Mucosa of descending colon (tissue), 3 donors: Measurements from ENCODE around the gene SYNJ1. TPM values are rescaled to one million over a fixed set of nuclear protein-coding genes. Genes with fewer than 3 reads are reported as not detected.
"Not testable (repeated sequence)": the region's sequence is repeated elsewhere in the genome, so short reads cannot be mapped to it uniquely, and the experiment has no call there.

Experiments used
- ATAC-seq: fragments of 200-7000 bp; cut with Tn5 transposase; one replicate; pipeline ENCODE4 v1.9.1; 2020; ENCODE audit warnings: mild to moderate bottlenecking, moderate library complexity
- DNase-seq, 3 donors: peaks; one replicate each; pipeline ENCODE4 v3.0.0-alpha.2; 2020
- H3K36me3 ChIP-seq: fragments of 200-600 bp; one replicate; pipeline ENCODE4 v1.8.0; 2021; ENCODE audit warnings: low read depth, mild to moderate bottlenecking
- H3K4me1 ChIP-seq: fragments of 200-600 bp; one replicate; pipeline ENCODE4 v1.8.0; 2021; ENCODE audit warnings: low read depth, mild to moderate bottlenecking
- H3K4me3 ChIP-seq: fragments of 200-600 bp; one replicate; pipeline ENCODE4 v1.8.0; 2021; ENCODE audit warnings: mild to moderate bottlenecking
- H3K9me3 ChIP-seq: fragments of 200-600 bp; one replicate; pipeline ENCODE4 v1.8.0; 2021; ENCODE audit warnings: mild to moderate bottlenecking
- intact Hi-C, 2 donors: fragments of 100-400 bp; cut with DNase I in 1 of 2; cut with micrococcal nuclease in 1 of 2; formaldehyde crosslinking; loops; one replicate each; pipeline versions ENCODE4 v1.11.0 to v1.11.1; 2022; cut with DNase I, micrococcal nuclease
- total RNA-seq, 3 donors: library from RNA; stranded (reverse); fragmentation: NEBNext Ultra II Directional in 2 of 3; extraction: Animal tissue kit (Norgen Biotek cat#: 25700) in 2 of 3; gene quantifications; one replicate each; pipeline versions ENCODE4 v1.2.1 to v1.2.4, GENCODE V29; 2021 to 2023
- TF ChIP-seq, protein P1 (sequence below): fragments of 200-600 bp; IDR thresholded peaks from one replicate; pipeline ENCODE4 v1.8.0; 2022; ENCODE audit warnings: antibody characterized with exemption, mild to moderate bottlenecking
- donor health status: DM: no; HTN: no; CAD: no; lungs with moderate emphysema.
- donor health status: DM: no; HTN: no; CAD: no.
- donor health status: DM: no; HTN: yes; CAD: no.

Gene SYNJ1
- total RNA-seq, 3 donors from 2014 or later: 13.2 to 21.1 (median 16.8) TPM

DNA sequence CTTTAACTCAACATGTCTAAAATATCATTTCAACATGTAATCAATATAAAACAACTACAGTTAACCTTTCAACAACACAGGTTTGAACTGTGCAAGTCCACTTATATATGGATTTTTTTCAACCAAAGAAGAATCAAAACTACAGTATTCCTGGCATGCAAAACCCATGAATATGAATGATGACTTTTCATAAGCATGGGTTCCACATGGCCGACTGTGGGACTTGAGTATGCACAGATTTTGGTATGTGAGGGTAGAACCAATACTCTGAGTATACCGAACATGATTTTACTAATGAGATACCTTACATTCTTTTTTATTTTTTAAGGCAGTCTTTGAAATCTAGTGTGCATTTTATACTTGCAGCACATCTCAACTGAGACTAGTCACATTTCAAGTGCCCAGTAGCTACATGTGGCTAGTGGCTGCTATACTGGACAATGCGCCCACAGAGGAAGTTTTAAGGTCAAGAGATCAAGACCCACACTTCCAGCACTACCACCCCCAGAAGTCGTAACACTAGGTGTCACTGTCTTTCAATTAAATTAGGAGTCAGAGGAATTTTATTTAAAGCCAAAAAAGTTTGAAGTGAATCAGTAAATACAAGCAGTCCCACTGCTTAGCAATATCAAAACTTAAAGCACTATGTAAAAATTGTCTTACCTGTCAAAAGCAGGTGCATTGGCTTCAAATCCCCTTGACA lies 40.0 kb downstream of the SYNJ1 start:
- TF ChIP-seq, protein P1, sequence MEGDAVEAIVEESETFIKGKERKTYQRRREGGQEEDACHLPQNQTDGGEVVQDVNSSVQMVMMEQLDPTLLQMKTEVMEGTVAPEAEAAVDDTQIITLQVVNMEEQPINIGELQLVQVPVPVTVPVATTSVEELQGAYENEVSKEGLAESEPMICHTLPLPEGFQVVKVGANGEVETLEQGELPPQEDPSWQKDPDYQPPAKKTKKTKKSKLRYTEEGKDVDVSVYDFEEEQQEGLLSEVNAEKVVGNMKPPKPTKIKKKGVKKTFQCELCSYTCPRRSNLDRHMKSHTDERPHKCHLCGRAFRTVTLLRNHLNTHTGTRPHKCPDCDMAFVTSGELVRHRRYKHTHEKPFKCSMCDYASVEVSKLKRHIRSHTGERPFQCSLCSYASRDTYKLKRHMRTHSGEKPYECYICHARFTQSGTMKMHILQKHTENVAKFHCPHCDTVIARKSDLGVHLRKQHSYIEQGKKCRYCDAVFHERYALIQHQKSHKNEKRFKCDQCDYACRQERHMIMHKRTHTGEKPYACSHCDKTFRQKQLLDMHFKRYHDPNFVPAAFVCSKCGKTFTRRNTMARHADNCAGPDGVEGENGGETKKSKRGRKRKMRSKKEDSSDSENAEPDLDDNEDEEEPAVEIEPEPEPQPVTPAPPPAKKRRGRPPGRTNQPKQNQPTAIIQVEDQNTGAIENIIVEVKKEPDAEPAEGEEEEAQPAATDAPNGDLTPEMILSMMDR: no peak
- Histone ChIP-seq H3K36me3 (peaks cover 3% of the 10 kb centered on the region), H3K9me3 (no peaks in the 10 kb centered on the region), H3K4me3 (no peak overlapping the region), H3K4me1 (peaks cover 6% of the 10 kb centered on the region)
- ATAC-seq (no peak), DNase-seq (no peak)
- intact Hi-C loops: no loop called here

DNA sequence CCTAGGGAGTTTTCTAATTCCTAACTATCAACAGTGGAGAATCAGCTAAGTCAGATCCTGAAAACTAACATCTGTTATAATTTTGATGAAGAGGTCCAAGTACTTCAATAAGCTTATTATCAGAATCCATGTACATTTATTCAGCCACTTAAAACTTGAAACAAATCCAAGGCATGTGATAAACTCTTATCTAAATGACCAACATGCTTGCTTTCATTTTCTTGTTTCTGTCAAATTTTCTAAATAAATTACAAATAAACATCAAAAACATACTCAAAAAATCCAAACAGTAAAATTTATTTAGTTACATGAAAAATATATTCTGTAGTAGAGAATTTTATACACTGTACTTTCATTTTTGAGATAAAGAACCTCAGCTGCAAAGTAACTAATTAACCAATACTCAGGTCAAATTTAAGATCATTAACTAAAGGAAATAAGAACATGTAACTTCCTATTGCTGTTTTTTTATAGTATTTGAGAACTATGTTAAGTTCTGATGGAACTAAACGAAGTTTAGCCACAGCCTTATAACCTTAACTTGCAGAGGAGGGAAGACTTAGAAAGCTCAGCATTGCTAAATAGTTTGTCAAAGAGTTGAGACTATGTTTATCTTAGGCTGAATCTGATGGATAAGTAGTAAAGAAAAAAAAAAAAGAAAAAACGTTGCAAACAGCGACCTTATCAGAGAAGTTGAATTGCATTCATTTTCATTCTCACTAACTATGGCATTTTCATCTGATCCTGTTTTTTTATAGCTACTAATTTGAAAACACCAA lies 44.9 kb downstream of the SYNJ1 start:
- Histone ChIP-seq H3K4me1 (peaks cover 9% of the 10 kb centered on the region), H3K9me3 (no peaks in the 10 kb centered on the region), H3K36me3 (peaks cover 3% of the 10 kb centered on the region), H3K4me3 (no peak overlapping the region)
- intact Hi-C loops: no loop called here
- TF ChIP-seq, protein P1: no peak
- DNase-seq (no peak), ATAC-seq (no peak)

DNA sequence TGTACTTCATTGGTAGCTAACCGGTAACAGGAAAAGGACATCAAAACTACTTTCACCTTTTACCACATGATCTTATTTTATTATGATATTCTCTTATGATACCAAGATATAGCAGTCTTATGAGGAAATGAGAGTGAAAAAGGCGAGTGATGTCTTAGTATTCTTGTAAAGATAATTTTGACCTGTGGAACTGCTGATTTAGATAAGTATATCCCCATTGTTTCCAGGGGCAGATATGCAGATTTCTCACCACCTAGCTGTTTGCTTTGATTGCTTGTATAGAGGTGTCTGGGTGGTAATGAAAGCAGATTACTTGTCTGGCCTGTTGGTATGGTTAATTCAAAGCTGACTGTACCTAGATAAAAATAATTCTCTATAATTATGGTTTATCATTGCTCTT lies 53.1 kb downstream of the SYNJ1 start:
- ATAC-seq (peak; percentile 82), DNase-seq (no peak)
- no peak overlapping the region for H3K4me3 ChIP-seq
- H3K9me3 ChIP-seq: no peaks in the 10 kb centered on the region
- no peaks in the 10 kb centered on the region for H3K4me1 ChIP-seq
- H3K36me3 ChIP-seq: no peaks in the 10 kb centered on the region
- intact Hi-C loops: no loop called here
- TF ChIP-seq, protein P1: no peak

DNA sequence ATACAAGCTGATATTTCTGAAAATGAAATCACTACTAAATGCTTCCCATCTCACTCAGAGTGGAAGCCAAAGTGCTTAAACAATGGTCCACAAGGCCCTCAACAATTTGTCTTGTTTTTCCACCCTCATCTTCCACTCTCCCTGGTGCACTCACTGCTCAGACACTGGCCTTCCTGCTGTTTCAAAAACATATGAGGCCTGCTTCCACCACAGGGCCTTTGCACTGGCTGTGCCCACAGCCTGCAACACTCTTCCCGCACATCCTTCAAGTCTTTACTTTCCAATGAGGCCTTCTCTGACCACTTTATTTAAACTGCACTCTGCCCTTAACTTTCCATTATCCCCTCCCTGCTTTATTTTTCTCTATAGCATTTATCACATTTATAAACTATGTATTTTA lies 53.8 kb downstream of the SYNJ1 start:
- H3K4me3 ChIP-seq: no peak overlapping the region
- TF ChIP-seq, protein P1: no peak
- intact Hi-C loops: no loop called here
- H3K36me3 ChIP-seq: no peaks in the 10 kb centered on the region
- DNase-seq (no peak), ATAC-seq (no peak)
- no peaks in the 10 kb centered on the region for H3K4me1 ChIP-seq
- H3K9me3 ChIP-seq: no peaks in the 10 kb centered on the region

DNA sequence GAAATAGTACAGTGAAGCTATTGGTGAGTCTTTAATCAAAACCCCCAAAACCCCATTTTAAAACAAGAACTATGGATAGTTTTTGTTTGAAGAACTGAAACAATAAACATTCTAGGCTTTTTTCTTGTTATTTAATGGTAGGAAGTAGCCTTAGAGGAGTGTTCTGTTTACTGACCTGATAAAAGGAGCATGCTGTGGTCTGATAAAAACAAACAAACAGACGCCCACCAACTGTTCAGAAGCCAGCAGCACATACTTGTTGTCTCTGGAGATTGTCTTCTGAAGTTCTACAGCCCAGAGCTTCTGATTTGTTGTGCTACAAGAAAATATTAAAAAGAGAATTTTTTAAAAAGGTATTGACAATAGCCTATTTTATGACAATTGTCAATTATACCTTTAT lies 61.6 kb downstream of the SYNJ1 start:
- peaks cover 24% of the 10 kb centered on the region for H3K9me3 ChIP-seq
- TF ChIP-seq, protein P1: no peak
- H3K36me3 ChIP-seq: peaks cover 11% of the 10 kb centered on the region
- intact Hi-C loops: no loop called here
- H3K4me3 ChIP-seq: no peak overlapping the region
- H3K4me1 ChIP-seq: no peaks in the 10 kb centered on the region
- ATAC-seq (no peak), DNase-seq (no peak)

DNA sequence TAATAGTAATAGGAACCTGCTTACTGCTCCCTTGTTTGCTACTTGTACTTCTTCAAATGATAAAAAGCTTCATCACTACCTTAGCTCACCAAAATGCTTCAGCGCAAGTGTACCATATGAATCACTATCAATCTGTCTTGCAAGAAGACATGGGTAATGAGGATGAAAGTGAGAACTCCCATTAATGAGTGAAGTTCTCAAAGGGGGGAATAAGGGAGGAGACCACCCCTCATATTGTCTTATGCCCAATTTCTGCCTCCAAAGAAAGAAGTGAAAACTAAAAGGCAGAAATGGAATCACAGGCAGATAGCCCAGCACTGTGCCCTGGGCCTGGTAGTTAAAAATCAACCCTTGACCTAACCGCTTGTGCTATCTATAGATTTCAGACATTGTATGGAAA lies 63.7 kb downstream of the SYNJ1 start:
- H3K36me3 ChIP-seq: peaks cover 11% of the 10 kb centered on the region
- H3K9me3 ChIP-seq: peaks cover 24% of the 10 kb centered on the region
- DNase-seq, intact Hi-C loops, H3K4me3 ChIP-seq, H3K4me1 ChIP-seq, ATAC-seq: not testable (repeated sequence)

DNA sequence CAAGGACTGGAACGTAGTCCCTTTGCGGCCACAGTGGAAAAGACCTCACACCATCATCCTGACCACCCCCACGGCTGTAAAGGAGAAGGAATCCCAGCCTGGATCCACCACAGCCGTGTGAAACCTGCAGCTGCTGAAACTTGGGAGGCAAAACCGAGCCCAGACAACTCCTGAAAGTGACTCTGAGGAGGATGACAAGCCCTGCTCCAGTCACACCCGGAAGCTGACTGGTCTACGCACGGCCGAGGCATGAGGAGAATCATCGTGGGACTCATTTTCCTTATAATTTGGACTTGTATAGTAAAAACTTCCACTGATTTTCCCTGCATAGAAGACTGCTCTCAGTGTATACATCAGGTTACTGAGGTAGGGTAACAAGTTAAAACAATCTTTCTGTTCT lies 65.8 kb downstream of the SYNJ1 start:
- DNase-seq, H3K4me3 ChIP-seq, H3K4me1 ChIP-seq, ATAC-seq, intact Hi-C loops: not testable (repeated sequence)
- peaks cover 24% of the 10 kb centered on the region for H3K9me3 ChIP-seq
- H3K36me3 ChIP-seq: peaks cover 11% of the 10 kb centered on the region

DNA sequence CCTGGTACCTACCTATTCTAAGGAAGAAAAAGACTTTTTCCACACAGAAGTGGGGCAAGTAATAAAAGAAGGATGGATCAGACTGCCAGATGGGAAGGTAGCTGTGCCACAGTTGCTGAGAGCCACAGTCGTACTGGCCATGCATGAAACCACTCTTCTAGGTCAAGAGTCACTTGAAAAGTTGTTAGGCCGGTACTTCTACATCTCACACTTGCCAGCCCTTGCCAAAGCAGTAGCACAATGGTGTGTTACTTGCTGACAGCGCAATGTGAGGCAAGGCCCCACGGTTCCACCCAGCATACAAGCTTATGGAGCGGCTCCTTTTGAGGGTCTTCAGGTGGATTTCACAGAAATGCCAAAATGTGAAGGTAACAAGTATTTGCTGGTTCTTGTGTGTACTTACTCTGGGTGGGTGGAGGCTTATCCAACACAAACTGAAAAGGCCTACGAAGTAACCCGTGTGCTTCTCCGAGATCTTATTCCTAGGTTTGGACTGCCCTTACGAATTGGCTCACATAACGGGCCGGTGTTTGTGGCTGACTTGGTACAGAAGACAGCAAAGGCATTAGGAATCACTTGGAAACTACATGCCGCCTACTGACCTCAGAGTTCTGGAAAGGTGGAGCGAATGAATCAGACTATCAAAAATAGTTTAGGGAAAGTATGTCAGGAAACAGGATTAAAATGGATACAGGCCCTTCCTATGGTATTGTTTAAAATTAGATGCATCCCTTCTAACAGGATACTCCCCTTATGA lies 66.6 kb downstream of the SYNJ1 start:
- intact Hi-C loops, H3K4me1 ChIP-seq, H3K4me3 ChIP-seq, ATAC-seq: not testable (repeated sequence)
- peaks cover 11% of the 10 kb centered on the region for H3K36me3 ChIP-seq
- DNase-seq: peak in 1 of 3 donors; percentile 39
- H3K9me3 ChIP-seq: peaks cover 24% of the 10 kb centered on the region
